ENCODE measurements around the gene CPEB1. TPM values are rescaled to one million over a fixed set of nuclear protein-coding genes. Genes with fewer than 3 reads are reported as not detected.

Gene CPEB1
- total RNA-seq, 1 donor = 3.9 TPM

GRCh38 chr15:82662641-82663040 is 15.5 kb upstream of the CPEB1 start:
- DNase-seq (ENCODE audit: low read depth) = no peak
- H3K4me3 ChIP-seq (ENCODE audit: low read depth, low read length) = no peak overlapping the region
- no peak for TF ChIP-seq CTCF (IDR thresholded peaks at IDR 0.05; ENCODE audit: insufficient read depth, low read depth, low read length)

- no peak for DNase-seq (ENCODE audit: low read depth)
- TF ChIP-seq CTCF (IDR thresholded peaks at IDR 0.05; ENCODE audit: insufficient read depth, low read depth, low read length) = no peak
Observed at GRCh38 chr15:82660378-82660777, 13.2 kb upstream of the CPEB1 start.

GRCh38 chr15:82656641-82657266 is 9.6 kb upstream of the CPEB1 start:
- TF ChIP-seq CTCF (IDR thresholded peaks at IDR 0.05; ENCODE audit: insufficient read depth, low read depth, low read length) = no peak
- no peak overlapping the region for H3K4me3 ChIP-seq (ENCODE audit: low read depth, low read length)
- DNase-seq (ENCODE audit: low read depth) = no peak

More at GRCh38 chr15:82660378-82660777, 13.2 kb upstream of the CPEB1 start:
- no peak overlapping the region for H3K4me3 ChIP-seq (ENCODE audit: low read depth, low read length)

GRCh38 chr15:82655606-82656005 is 8.4 kb upstream of the CPEB1 start:
- H3K4me3 ChIP-seq (ENCODE audit: low read depth, low read length) = no peak overlapping the region
- DNase-seq (ENCODE audit: low read depth) = no peak
- no peak for TF ChIP-seq CTCF (IDR thresholded peaks at IDR 0.05; ENCODE audit: insufficient read depth, low read depth, low read length)

GRCh38 chr15:82653483-82654168 is 6.5 kb upstream of the CPEB1 start:
- H3K4me3 ChIP-seq (ENCODE audit: low read depth, low read length) = no peak overlapping the region
- no peak for TF ChIP-seq CTCF (IDR thresholded peaks at IDR 0.05; ENCODE audit: insufficient read depth, low read depth, low read length)
- DNase-seq (ENCODE audit: low read depth) = no peak

GRCh38 chr15:82651708-82652107 is 4.5 kb upstream of the CPEB1 start:
- no peak overlapping the region for H3K4me3 ChIP-seq (ENCODE audit: low read depth, low read length)
- DNase-seq (ENCODE audit: low read depth) = no peak
- TF ChIP-seq CTCF (IDR thresholded peaks at IDR 0.05; ENCODE audit: insufficient read depth, low read depth, low read length) = no peak
